CD14-positive monocyte (primary cell): ENCODE measurements around the gene B4GALT6. TPM values are rescaled to one million over a fixed set of nuclear protein-coding genes. Genes with fewer than 3 reads are reported as not detected.
A peak's percentile ranks its signal among the peaks of the same experiment; 100 is the strongest.

Source experiments
- DNase-seq, 3 donors: peaks; one replicate each; pipeline ENCODE4 v3.0.0-alpha.2; 2011 to 2022
- H2AFZ ChIP-seq: 2 replicates; pipeline ENCODE4 v1.6.0; 2012; ENCODE audit warnings: mild to moderate bottlenecking, low read depth, low read length, inconsistent platforms; ENCODE audit not compliant: insufficient read depth, poor library complexity, severe bottlenecking
- H3K27ac ChIP-seq, 2 donors: 1 replicate in 1 of 2; 2 replicates in 1 of 2; pipeline ENCODE4 v1.5.1; 2012 to 2013; ENCODE audit warnings: low read length in 2 of 2, control low read depth in 1 of 2, inconsistent platforms in 1 of 2, low read depth in 1 of 2, mild to moderate bottlenecking in 1 of 2
- H3K27me3 ChIP-seq, 2 donors: one replicate each; pipeline versions ENCODE4 v1.6.0 to v1.6.1; 2011 to 2013; ENCODE audit warnings: low read length in 2 of 2; ENCODE audit not compliant: control insufficient read depth in 2 of 2, insufficient read depth in 2 of 2
- H3K36me3 ChIP-seq, 2 donors: replicated peaks in 1 of 2; 1 replicate in 1 of 2; 2 replicates in 1 of 2; pipeline versions ENCODE4 v1.5.1 to v1.6.1; 2012 to 2013; ENCODE audit warnings: low read length in 2 of 2, control low read depth in 1 of 2, inconsistent platforms in 1 of 2, mild to moderate bottlenecking in 1 of 2; ENCODE audit not compliant: insufficient read depth in 2 of 2, control insufficient read depth in 1 of 2
- H3K4me1 ChIP-seq, 2 donors: 1 replicate in 1 of 2; 2 replicates in 1 of 2; pipeline versions ENCODE4 v1.5.1 to v1.6.1; 2012 to 2013; ENCODE audit warnings: low read length in 2 of 2, control low read depth in 1 of 2, inconsistent platforms in 1 of 2, mild to moderate bottlenecking in 1 of 2, moderate library complexity in 1 of 2; ENCODE audit not compliant: insufficient read depth in 2 of 2, control insufficient read depth in 1 of 2
- H3K4me2 ChIP-seq: replicated peaks from 2 replicates; pipeline ENCODE3; 2012; ENCODE audit warnings: low read length, moderate library complexity, mild to moderate bottlenecking; ENCODE audit not compliant: poor library complexity, severe bottlenecking; ENCODE audit errors: extremely low read depth
- H3K4me3 ChIP-seq, 3 experiments: fragments of 200-600 bp in 1 of 3; sonication (generic) in 1 of 3; replicated peaks in 1 of 3; 1 replicate in 2 of 3; 2 replicates in 1 of 3; pipeline ENCODE4 v1.5.1; 2011 to 2013; ENCODE audit warnings: low read length in 3 of 3, mild to moderate bottlenecking in 3 of 3, control low read depth in 2 of 3, low read depth in 2 of 3, inconsistent platforms in 1 of 3, moderate library complexity in 1 of 3
- H3K79me2 ChIP-seq: 2 replicates; pipeline ENCODE4 v1.6.0; 2012; ENCODE audit warnings: mild to moderate bottlenecking, control low read depth, inconsistent platforms, low read length, moderate library complexity; ENCODE audit not compliant: insufficient read depth
- H3K9ac ChIP-seq: 2 replicates; pipeline ENCODE4 v1.6.0; 2017; ENCODE audit warnings: low read length, mild to moderate bottlenecking; ENCODE audit not compliant: insufficient read depth, poor library complexity, severe bottlenecking
- H3K9me3 ChIP-seq, 2 donors: replicated peaks in 1 of 2; 1 replicate in 1 of 2; 2 replicates in 1 of 2; pipeline versions ENCODE4 v1.5.1 to v1.6.1; 2012 to 2013; ENCODE audit warnings: low read length in 2 of 2, control low read depth in 1 of 2; ENCODE audit not compliant: control insufficient read depth in 1 of 2, insufficient read depth in 1 of 2
- H4K20me1 ChIP-seq: 2 replicates; pipeline ENCODE4 v1.6.0; 2012; ENCODE audit warnings: mild to moderate bottlenecking, low read length, control low read depth, moderate library complexity; ENCODE audit not compliant: insufficient read depth
- H3K27ac Mint-ChIP-seq, 7 donors: one replicate each; pipeline ENCODE4 v1.8.0; 2020; ENCODE audit warnings: mild to moderate bottlenecking in 7 of 7, mixed read lengths in 7 of 7, moderate library complexity in 6 of 7, inconsistent platforms in 2 of 7
- H3K27me3 Mint-ChIP-seq, 3 donors: one replicate each; pipeline ENCODE4 v1.8.0; 2021 to 2022; ENCODE audit warnings: low read depth in 3 of 3, mild to moderate bottlenecking in 3 of 3, mixed read lengths in 3 of 3, moderate library complexity in 3 of 3, inconsistent platforms in 1 of 3
- H3K36me3 Mint-ChIP-seq, 2 donors: one replicate each; pipeline ENCODE4 v1.8.0; 2020; ENCODE audit warnings: mixed read lengths in 2 of 2, inconsistent platforms in 1 of 2, mild to moderate bottlenecking in 1 of 2
- H3K4me1 Mint-ChIP-seq: one replicate; pipeline ENCODE4 v1.8.0; 2020; ENCODE audit warnings: mild to moderate bottlenecking, mixed read lengths
- H3K4me3 Mint-ChIP-seq, 2 donors: one replicate each; pipeline ENCODE4 v1.8.0; 2020; ENCODE audit warnings: mild to moderate bottlenecking in 2 of 2, mixed read lengths in 2 of 2, moderate library complexity in 1 of 2
- H3K9me3 Mint-ChIP-seq, 7 donors: one replicate each; pipeline ENCODE4 v1.8.0; 2020 to 2022; ENCODE audit warnings: mixed read lengths in 7 of 7, mild to moderate bottlenecking in 6 of 7, moderate library complexity in 6 of 7, inconsistent platforms in 2 of 7
- WGBS: methylation state at CpG from one replicate; pipeline ENCODE4 v1.1.5; 2013; ENCODE audit warnings: missing lambda C conversion rate; ENCODE audit not compliant: insufficient coverage; 5-methylcytosine and 5-hydroxymethylcytosine counted together
- intact Hi-C, 2 donors: fragments of 100-400 bp; cut with micrococcal nuclease; formaldehyde crosslinking; loops; one replicate each; pipeline versions ENCODE4 v1.15.0 to v1.15.1; 2023
- polyA plus RNA-seq, 3 donors: library from polyadenylated mRNA; depleted of rRNA in 1 of 3; unstranded in 2 of 3; stranded (reverse) in 1 of 3; fragments of 300-500 nt in 2 of 3; fragments of >200 nt in 1 of 3; fragmentation: Illumina TruSeq in 2 of 3; gene quantifications; 1 replicate in 2 of 3; 2 replicates in 1 of 3; pipeline ENCODE4 v1.2.3, GENCODE V29; 2012 to 2021
- TF ChIP-seq, protein P1 (sequence below): fragments of 200-600 bp; IDR thresholded peaks from one replicate; pipeline ENCODE4 v1.8.0; 2022; ENCODE audit warnings: antibody characterized with exemption, mild to moderate bottlenecking

The B4GALT6 gene
- polyA plus RNA-seq, 3 donors: 0.09 to 0.68 (median 0.12) TPM

DNA sequence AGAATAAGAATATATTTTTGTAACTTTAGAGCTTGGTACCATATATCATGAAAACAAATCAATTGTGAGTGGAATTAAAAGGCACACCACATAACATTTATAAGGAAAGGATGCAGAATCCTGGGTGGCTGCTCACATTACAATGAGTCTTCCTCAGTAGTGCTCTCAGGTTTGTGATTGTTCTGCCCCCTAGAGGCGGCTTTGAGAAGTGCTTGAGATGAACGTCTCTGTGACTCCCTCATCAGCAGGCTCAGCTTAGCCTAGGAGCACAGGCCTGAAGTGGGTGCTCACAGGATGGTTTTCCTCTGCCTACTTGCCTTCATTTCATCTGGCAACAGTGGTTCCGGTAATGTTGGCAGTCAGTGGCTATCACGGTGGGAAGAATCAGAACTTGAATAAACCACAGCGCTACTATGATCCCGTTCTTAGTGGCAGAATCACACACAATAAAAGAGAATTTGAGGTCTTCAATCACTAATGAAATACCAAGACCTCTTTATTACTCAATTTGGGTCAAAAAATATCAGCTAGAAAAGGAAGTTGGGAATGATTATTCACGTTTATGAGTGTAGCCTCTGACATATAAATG lies 38.1 kb upstream of the B4GALT6 start:
- Histone ChIP-seq H2AFZ (no peak overlapping the region), H3K9ac (no peak overlapping the region), H3K4me1 (peaks cover 7% of the 10 kb centered on the region in 2 donors), H3K27ac (no peak overlapping the region), H4K20me1 (no peaks in the 10 kb centered on the region), H3K4me3 (no peak overlapping the region), H3K79me2 (no peaks in the 10 kb centered on the region), H3K9me3 (peaks cover 6 to 10% of the 10 kb centered on the region in 2 donors), H3K4me2 (no peak overlapping the region), H3K36me3 (no peaks in the 10 kb centered on the region), H3K27me3 (peaks cover 2 to 15% of the 10 kb centered on the region in 2 donors)
- H3K27me3 Mint-ChIP-seq: peaks cover 18 to 27% (median 23%) of the 10 kb centered on the region in 3 donors
- no peaks in the 10 kb centered on the region for H3K36me3 Mint-ChIP-seq
- peak; percentile 62 to 76 (median 69) for DNase-seq
- intact Hi-C loops: loop anchor here (2.0 to 5.0 kb wide), 2 partner anchors 165 to 168 kb away; no protein-coding TSS in a partner anchor
- H3K9me3 Mint-ChIP-seq: peaks cover 9 to 18% (median 14%) of the 10 kb centered on the region in 7 donors
- H3K27ac Mint-ChIP-seq: peak overlapping the region in 1 of 7 donors; percentile 27
- no peak overlapping the region for H3K4me3 Mint-ChIP-seq
- TF ChIP-seq, protein P1, sequence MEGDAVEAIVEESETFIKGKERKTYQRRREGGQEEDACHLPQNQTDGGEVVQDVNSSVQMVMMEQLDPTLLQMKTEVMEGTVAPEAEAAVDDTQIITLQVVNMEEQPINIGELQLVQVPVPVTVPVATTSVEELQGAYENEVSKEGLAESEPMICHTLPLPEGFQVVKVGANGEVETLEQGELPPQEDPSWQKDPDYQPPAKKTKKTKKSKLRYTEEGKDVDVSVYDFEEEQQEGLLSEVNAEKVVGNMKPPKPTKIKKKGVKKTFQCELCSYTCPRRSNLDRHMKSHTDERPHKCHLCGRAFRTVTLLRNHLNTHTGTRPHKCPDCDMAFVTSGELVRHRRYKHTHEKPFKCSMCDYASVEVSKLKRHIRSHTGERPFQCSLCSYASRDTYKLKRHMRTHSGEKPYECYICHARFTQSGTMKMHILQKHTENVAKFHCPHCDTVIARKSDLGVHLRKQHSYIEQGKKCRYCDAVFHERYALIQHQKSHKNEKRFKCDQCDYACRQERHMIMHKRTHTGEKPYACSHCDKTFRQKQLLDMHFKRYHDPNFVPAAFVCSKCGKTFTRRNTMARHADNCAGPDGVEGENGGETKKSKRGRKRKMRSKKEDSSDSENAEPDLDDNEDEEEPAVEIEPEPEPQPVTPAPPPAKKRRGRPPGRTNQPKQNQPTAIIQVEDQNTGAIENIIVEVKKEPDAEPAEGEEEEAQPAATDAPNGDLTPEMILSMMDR: peak; percentile 92
- 23% methylated on average over 4 of the region's 7 CpGs for WGBS
- peaks cover 16% of the 10 kb centered on the region for H3K4me1 Mint-ChIP-seq

DNA sequence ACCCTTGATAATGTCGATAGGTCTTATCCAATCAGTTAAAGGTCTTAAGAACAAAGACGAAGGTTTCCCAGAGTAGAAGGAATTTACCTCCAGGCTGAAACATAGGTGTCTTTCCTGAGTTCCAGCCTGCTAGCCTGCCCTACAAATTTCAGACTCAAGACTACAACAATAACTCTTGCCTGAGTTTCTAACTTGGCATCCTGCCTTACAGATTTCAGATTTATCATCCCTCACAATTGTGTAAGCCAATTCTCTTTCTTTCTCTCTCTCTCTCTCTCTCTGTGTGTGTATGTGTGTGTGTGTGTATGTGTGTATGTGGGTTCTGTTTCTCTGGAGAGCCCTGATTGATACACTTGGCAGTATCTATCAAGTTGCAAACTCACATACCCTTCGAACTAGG lies 37.2 kb upstream of the B4GALT6 start:
- DNase-seq: no peak
- H3K4me2 ChIP-seq: no peak overlapping the region
- no peak overlapping the region for H3K4me3 ChIP-seq
- Mint-ChIP-seq H3K4me3 (no peak overlapping the region), H3K27ac (no peak overlapping the region), H3K9me3 (peaks cover 9 to 18% (median 14%) of the 10 kb centered on the region in 7 donors), H3K36me3 (no peaks in the 10 kb centered on the region), H3K27me3 (peaks cover 17 to 23% (median 23%) of the 10 kb centered on the region in 3 donors), H3K4me1 (peaks cover 16% of the 10 kb centered on the region)
- H3K27me3 ChIP-seq: peaks cover 2 to 15% of the 10 kb centered on the region in 2 donors
- no peak overlapping the region for H3K9ac ChIP-seq
- no peaks in the 10 kb centered on the region for H3K79me2 ChIP-seq
- intact Hi-C loops: loop anchor here in 1 of 2 donors (5.0 kb wide), 1 partner anchor 164 kb away; no protein-coding TSS in a partner anchor
- H3K36me3 ChIP-seq: no peaks in the 10 kb centered on the region
- no peak overlapping the region for H3K27ac ChIP-seq
- TF ChIP-seq, protein P1: no peak
- no peaks in the 10 kb centered on the region for H4K20me1 ChIP-seq
- 100% methylated on average over 2 of the region's 3 CpGs for WGBS
- H3K9me3 ChIP-seq: peaks cover 6 to 10% of the 10 kb centered on the region in 2 donors
- H2AFZ ChIP-seq: no peak overlapping the region
- H3K4me1 ChIP-seq: peaks cover 7% of the 10 kb centered on the region in 2 donors
